ENCODE measurements around the gene SLC8B1. TPM values are rescaled to one million over a fixed set of nuclear protein-coding genes. Genes with fewer than 3 reads are reported as not detected.
A peak's percentile ranks its signal among the peaks of the same experiment; 100 is the strongest.

SLC8B1 gene
- 10 to 100 TPM; 14.0 to 15.2 TPM for total RNA-seq
- long read RNA-seq, partial matches to known transcripts: 17 of 22 reads
- long read RNA-seq, other reads (novel, unspliced or antisense): 5 of 22 reads

DNA sequence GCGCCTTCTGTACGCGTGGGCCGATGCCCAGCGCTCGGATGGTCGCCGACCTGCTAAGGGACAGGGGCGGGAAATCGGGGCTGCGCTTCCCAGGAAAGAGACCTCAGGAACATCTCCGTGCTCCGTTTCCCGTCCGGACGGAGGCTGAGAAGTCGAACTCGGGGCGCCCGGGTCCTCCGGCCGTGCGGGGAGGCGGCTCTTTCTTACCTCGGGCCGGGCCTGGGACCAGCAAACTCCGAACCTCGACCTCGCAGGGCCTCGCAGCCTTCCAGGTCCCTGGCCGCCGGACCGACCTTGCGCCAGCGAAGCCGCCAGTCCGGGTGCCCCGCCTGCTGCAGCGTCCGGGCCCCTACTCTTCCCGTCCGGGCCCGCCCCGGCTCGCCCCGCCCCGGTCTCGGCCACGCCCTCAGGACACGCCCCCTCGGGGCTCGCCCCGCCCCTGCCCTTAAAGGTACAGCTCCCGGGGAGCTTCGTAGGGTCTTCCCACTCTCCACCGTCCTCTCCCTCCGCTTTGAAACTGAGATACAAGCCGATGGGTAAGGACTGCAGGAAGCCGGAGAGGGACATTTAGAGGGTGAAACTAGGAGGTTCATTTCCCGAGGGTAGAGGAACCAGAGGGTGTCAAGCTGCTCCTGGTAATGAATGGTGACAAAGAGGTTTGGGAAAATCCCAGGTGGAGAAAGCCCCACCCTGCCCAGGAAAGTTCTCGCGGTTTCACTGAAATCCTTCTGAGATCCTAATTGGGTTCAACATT lies at the start of gene SLC8B1:
TSS of gene SLC8B1 (minus strand) at position 324 of the 754 bp plus-strand sequence. CDS start 2,231 bp downstream, outside the sequence.
- intact Hi-C loops (cut with DNase I): no loop called here
- ATAC-seq (peak; percentile 99 to 100), DNase-seq (peak; percentile 91)

DNA sequence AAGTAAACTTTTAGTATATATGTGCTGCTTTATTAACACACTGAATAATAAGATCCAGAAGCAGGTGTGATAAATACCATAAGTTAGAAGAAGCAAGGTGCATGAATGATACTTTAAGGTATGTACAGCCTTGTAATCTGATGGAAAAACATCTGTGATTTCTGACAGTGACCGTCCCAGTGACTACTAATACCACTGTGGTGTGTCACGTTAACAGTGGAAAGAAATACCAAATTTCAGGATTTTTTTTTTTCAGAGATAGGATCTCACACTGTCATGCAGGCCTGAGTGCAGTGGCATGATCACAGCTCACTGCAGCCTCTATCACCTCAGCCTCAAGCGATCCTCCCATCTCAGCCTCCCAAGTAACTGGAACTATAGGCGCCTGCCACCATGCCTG lies 47.3 kb upstream of the SLC8B1 start:
- intact Hi-C loops (cut with DNase I): no loop called here
- no peak for ATAC-seq
- no peak for DNase-seq

- intact Hi-C loops (cut with DNase I): no loop called here
- ATAC-seq: no peak
- no peak for DNase-seq
Measured at GRCh38 chr12:113381220-113381619, 46.3 kb upstream of the SLC8B1 start.

- DNase-seq: no peak
- ATAC-seq: no peak
- intact Hi-C loops (cut with DNase I): no loop called here
Measured at GRCh38 chr12:113378291-113378690, 43.4 kb upstream of the SLC8B1 start.

DNA sequence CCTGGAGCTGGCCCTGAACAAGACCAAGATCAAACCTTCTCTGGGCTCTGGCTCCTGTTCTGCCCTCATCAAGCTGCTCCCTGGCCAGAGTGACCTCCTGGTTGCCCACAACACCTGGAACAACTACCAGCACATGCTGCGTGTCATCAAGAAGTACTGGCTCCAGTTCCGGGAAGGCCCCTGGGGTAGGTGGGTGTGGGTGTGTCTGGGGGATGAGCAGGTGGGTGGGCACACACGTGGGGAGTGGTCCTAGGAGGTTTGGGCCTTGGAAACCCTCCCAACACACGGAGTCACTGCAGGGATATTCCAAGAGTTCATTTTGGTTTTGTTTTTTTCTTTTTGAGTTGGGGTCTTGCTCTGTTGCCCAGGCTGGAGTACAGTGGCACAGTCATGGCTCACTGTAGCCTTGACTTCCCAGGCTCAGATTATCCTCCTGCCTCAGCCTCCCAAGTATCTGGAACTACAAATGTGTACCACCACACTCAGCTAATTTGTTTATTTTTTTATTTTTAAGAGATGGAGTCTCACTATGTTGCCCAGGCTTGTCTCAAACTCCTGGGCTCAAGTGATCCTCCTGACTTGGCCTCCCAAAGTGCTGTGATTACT lies 40.0 kb upstream of the SLC8B1 start:
- no peak for ATAC-seq
- no peak for DNase-seq
- intact Hi-C loops (cut with DNase I): no loop called here

DNA sequence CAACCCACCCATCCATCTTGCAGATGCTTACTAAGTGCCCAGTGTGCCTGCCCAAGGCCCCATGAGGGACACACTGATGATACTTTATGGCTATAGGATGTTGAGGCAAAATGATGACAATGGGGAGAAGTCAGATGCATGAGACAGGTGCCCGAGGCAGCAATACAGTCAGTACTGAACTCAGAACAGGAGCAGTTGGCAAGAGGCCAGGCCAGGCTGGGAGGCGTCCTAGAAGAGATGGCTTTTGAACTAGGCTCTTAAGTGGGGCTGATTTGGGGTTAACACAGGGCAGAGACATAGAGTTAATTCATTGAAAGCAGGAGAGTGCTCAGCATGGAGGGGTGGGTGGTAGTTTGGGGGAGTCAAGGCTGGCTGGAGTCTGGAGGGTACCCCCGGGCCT lies 39.1 kb upstream of the SLC8B1 start:
- DNase-seq: no peak
- ATAC-seq: no peak
- intact Hi-C loops (cut with DNase I): no loop called here

GRCh38 chr12:113373440-113373839 lies 38.5 kb upstream of the SLC8B1 start:
- no peak for ATAC-seq
- intact Hi-C loops (cut with DNase I): no loop called here
- DNase-seq: no peak

- intact Hi-C loops (cut with DNase I): no loop called here
- ATAC-seq (no peak), DNase-seq (no peak)
Measured at GRCh38 chr12:113372371-113372770, 37.5 kb upstream of the SLC8B1 start.

DNA sequence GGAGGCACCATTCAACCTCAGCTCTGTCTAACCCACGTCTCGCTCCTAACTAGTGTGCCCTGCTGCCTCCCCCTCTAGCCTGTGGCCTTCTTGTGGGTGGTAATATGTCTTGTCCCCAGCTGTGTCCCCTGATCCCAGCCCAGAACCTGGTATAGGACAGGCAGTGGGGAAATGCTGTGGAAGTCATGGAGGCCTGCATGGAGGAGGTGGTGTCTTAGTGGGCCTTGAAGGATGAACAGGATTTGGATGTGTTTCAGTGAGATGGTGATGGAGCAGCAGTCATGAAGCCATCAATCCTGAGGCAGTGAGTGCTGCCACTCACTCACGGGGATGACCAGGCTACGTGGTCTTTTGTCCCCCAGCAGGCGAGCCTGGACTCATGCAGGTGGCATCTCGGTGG lies 36.9 kb upstream of the SLC8B1 start:
- intact Hi-C loops (cut with DNase I): no loop called here
- DNase-seq (no peak), ATAC-seq (no peak)

DNA sequence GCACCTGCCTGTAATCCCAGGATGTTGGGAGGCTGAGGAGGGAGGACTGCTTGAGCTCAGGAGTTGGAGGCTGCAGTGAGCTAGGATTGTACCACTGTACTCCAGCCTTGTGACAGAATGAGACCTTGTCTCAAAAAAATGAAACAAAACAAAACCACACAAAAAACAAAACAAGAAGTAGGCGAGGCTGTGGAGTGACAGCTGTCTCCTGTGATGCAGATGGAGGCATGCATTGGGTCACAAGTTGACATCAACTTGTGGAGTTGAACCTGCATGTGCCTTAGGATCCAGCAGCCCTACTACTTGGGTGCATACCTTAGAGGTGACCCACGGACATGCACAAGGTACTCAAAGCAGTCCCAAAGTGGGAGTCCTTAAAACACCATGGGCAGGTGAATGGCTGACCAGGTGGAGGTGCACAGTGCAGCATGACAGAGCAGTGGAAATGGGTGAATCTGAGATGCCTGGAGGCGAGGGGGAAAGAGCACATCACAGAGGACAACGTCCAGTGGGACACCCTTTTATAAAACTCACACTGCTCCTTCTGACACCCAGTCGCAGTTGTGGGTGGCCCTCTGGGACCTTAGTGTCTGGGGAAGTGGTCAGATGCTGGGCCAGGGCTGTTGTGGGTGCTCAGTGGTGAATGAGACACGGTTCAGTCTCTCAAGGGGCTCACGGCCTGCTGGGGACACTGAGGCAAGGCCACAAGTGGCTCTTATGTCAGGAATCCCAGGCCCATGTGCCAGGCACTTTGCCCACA lies 36.2 kb upstream of the SLC8B1 start:
- ATAC-seq (no peak), DNase-seq (no peak)
- intact Hi-C loops (cut with DNase I): no loop called here

DNA sequence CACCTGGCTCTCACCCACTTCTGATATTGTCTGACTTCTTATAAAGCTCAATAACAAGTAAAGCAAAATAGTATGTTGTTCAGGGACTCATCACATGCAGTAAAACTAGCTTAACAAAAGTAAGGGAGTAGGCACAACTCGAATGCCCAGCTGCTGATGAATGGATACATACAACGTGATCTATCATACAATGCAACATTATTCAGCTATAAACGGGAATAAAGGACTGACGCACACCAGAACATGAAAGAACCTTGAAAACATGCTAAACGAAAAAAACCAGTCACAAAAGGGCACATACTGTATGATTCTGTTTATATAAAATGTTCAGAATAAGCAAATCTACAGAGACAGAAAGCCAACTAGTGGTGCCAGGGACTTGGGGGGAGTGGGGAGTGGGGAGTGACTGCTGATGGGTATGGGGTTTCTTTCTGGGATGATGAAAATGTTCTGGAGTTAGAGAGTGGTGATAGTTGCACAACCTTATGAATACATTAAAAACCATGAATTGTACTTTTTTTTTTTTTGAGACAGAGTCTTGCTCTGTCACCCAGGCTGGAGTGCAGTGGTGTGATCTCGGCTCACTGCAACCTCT lies 34.6 kb upstream of the SLC8B1 start:
- ATAC-seq: no peak
- no peak for DNase-seq
- intact Hi-C loops (cut with DNase I): no loop called here

GRCh38 chr12:113368331-113368730 lies 33.4 kb upstream of the SLC8B1 start:
- intact Hi-C loops (cut with DNase I): no loop called here
- DNase-seq (no peak), ATAC-seq (no peak)

- ATAC-seq: peak; percentile 74 to 91
- intact Hi-C loops (cut with DNase I): no loop called here
- no peak for DNase-seq
Measured at GRCh38 chr12:113366827-113367226, 31.9 kb upstream of the SLC8B1 start.

DNA sequence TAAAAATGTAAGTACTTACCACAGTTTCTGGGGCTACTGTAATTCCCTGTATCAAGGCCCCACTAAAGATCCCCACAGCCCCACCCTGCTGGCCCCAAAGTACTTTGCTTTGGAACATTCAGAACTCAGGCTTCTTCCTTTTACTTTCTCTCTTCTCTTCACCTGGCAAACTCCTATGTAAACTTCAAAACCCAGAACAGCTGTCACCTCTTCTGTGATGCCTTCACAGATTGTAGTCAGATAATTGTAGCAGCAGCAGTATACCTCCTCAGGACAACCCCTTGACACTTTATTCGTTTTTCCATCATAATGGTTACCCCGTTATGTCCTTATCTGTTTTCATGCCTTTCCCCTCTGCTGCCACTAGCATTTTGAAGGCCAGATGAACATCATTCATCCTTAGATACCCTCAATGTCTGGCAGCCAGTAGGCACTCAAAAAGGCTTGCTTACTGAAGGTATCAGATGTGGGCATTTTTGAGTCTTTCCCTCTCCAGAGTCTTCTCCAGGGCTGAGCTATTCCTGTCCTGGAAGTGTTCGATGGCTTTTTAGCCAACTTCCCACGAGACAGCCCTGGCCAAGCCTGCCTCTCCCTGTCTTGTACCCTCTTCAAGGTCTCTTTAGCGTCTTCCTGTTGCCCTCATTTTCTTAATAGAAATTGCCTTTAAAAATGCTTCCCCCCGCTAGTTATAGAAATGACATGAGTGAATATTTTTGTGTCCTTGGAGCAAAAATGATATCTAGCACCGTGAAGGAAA lies 30.9 kb upstream of the SLC8B1 start:
- ATAC-seq (peak in 1 of 2 donors; percentile 51), DNase-seq (no peak)
- intact Hi-C loops (cut with DNase I): no loop called here

- ATAC-seq: no peak
- no peak for DNase-seq
- intact Hi-C loops (cut with DNase I): no loop called here
Measured at GRCh38 chr12:113364698-113365097, 29.8 kb upstream of the SLC8B1 start.

DNA sequence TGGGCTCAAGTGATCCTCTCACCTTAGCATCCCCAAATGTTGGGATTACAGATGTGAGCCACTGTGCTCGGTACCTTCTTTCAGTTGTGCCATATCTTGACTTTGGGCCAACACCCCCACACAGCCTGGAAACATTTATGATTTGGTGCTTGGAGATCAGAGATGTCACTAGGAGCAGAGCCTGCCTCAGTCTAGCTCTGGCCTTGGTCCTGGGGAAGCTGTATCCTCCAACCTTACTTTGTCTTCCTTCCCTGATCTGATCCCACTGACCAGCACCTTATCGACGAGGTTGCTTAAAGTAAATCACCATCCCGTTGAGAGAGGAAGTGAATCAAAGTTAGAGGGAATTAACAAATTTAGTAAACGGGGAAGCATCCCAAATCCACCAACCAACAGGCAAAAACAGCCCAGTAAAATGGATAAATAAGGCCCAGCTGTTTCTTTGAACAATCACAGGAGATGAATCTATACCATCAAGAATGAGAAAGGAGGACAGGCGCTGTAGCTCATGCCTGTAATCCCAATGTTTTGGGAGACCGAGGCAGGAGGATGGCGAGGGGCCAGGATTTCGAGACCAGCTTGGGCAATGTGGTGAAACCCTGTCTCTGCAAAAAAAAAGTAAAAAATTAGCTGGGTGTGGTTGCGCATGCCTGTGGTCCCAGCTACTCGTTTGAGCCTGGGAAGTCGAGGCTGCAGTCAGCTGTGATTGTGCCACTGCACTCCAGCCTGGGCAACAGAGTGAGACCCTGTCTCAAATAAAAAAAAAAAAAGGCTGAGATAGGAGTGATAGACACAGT lies 26.9 kb upstream of the SLC8B1 start:
- intact Hi-C loops (cut with DNase I): no loop called here
- ATAC-seq (no peak), DNase-seq (no peak)

- DNase-seq (no peak), ATAC-seq (peak in 1 of 2 donors; percentile 6)
- intact Hi-C loops (cut with DNase I): no loop called here
Measured at GRCh38 chr12:113359939-113360748, 25.2 kb upstream of the SLC8B1 start.
